Measurements from ENCODE around the gene ITGB6. TPM values are rescaled to one million over a fixed set of nuclear protein-coding genes. Genes with fewer than 3 reads are reported as not detected.
A peak's percentile ranks its signal among the peaks of the same experiment; 100 is the strongest.

The ITGB6 gene
- total RNA-seq, 1 donor = under 0.01 TPM

DNA sequence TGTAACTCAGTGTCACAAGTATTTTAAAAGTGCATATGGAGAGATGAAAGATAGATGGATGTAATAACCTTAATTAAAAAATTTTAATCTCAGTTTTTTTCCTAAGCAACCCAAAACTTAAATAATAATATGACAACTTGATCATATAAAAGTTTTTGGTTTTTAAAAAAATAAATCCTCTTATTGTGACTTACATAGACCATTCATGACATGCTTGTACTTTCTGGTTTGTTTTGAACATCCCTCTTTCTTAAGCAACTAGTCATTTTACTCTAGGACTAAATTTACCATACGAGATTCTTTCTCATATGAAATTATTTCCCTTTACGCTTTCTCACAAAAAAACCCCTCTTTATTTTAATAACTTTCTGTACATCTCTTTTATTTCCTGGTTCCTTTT lies 131.2 kb downstream of the ITGB6 start:
- Histone ChIP-seq H3K36me3 (ENCODE audit: insufficient read depth, low read length) (no peaks in the 10 kb centered on the region), H3K79me2 (ENCODE audit: insufficient read depth, low read length) (no peaks in the 10 kb centered on the region), H3K9me3 (ENCODE audit: low read depth, low read length) (peaks cover 2% of the 10 kb centered on the region), H3K27ac (ENCODE audit: low read depth, low read length) (no peak overlapping the region), H4K20me1 (ENCODE audit: insufficient read depth, low read length) (no peaks in the 10 kb centered on the region), H3K4me2 (ENCODE audit: insufficient read depth, low read length) (no peak overlapping the region), H3K4me3 (ENCODE audit: insufficient read depth, low read length) (no peak overlapping the region), H3K4me1 (ENCODE audit: insufficient read depth, low read length) (no peaks in the 10 kb centered on the region), H2AFZ (ENCODE audit: low read length) (no peak overlapping the region), H3K27me3 (ENCODE audit: insufficient read depth, low read length) (no peaks in the 10 kb centered on the region)
- DNase-seq (ENCODE audit: insufficient read length, low spot score, missing footprints) = no peak
- TF ChIP-seq, protein P1, sequence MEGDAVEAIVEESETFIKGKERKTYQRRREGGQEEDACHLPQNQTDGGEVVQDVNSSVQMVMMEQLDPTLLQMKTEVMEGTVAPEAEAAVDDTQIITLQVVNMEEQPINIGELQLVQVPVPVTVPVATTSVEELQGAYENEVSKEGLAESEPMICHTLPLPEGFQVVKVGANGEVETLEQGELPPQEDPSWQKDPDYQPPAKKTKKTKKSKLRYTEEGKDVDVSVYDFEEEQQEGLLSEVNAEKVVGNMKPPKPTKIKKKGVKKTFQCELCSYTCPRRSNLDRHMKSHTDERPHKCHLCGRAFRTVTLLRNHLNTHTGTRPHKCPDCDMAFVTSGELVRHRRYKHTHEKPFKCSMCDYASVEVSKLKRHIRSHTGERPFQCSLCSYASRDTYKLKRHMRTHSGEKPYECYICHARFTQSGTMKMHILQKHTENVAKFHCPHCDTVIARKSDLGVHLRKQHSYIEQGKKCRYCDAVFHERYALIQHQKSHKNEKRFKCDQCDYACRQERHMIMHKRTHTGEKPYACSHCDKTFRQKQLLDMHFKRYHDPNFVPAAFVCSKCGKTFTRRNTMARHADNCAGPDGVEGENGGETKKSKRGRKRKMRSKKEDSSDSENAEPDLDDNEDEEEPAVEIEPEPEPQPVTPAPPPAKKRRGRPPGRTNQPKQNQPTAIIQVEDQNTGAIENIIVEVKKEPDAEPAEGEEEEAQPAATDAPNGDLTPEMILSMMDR (IDR thresholded peaks at IDR 0.05; ENCODE audit: extremely low read depth, low read depth, low read length) = no peak

DNA sequence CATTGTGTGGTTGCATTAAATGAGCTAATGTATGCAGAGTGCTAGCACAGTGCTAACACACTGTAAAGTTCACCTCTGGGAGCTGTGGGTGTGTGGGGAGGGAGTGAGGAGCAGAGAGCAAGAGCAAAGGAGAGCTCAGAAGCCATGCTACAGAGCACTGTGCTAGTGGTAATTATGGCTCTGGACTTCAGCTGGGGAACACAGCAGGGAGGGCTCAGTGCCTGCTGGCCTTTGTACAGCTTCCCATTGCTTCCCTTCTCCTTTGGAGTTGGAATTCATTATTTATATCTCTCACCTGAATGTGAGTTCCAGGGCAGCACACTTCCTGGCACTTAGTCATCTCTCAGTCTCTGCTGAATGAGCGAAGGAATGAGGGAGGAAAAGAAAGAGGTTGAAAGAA lies 135.2 kb downstream of the ITGB6 start:
- H3K79me2 ChIP-seq (ENCODE audit: insufficient read depth, low read length) = peaks cover 19% of the 10 kb centered on the region
- peaks cover 2% of the 10 kb centered on the region for H3K27me3 ChIP-seq (ENCODE audit: insufficient read depth, low read length)
- no peak for DNase-seq (ENCODE audit: insufficient read length, low spot score, missing footprints)
- H4K20me1 ChIP-seq (ENCODE audit: insufficient read depth, low read length) = no peaks in the 10 kb centered on the region
- H3K4me3 ChIP-seq (ENCODE audit: insufficient read depth, low read length) = no peak overlapping the region
- peaks cover 9% of the 10 kb centered on the region for H3K4me1 ChIP-seq (ENCODE audit: insufficient read depth, low read length)
- H3K36me3 ChIP-seq (ENCODE audit: insufficient read depth, low read length) = no peaks in the 10 kb centered on the region
- H2AFZ ChIP-seq (ENCODE audit: low read length) = no peak overlapping the region
- H3K4me2 ChIP-seq (ENCODE audit: insufficient read depth, low read length) = no peak overlapping the region
- H3K9me3 ChIP-seq (ENCODE audit: low read depth, low read length) = peaks cover 2% of the 10 kb centered on the region
- TF ChIP-seq, protein P1 (IDR thresholded peaks at IDR 0.05; ENCODE audit: extremely low read depth, low read depth, low read length) = no peak
- H3K27ac ChIP-seq (ENCODE audit: low read depth, low read length) = no peak overlapping the region

DNA sequence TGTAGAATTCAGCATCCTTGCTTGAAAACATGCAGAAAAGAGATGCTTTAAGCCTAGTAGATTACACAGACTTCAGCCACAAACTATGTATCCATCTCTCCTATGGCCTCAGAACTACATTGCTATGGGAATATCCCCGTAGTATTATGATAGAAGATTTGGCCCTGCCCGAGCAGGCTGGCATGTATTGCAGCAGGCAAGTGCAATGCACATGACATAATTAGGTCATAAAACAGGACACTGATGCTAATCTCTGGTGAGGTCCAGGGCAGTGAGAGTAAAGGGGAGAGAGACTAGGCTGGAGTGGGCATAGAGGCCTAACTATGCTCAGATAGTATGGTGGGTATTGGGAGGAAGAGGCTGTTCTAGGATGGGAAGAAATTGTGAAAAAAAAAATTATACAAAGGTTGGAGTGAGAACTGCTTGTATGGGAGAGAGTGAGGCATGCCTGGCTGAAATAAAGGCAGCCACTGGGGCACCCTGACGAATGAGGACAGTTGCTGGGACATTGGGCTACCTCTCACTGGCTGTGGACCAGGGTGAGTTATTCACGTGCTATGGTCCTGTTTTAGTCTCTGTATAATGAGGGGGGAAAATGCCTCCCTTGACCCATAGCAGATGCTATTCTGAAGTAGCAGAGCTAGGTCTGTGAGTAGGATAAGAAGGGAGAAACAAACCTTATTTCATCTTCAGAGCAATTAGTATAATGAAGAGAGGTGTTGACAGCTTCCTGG lies 136.0 kb downstream of the ITGB6 start:
- TF ChIP-seq, protein P1 (IDR thresholded peaks at IDR 0.05; ENCODE audit: extremely low read depth, low read depth, low read length) = no peak
- no peaks in the 10 kb centered on the region for H4K20me1 ChIP-seq (ENCODE audit: insufficient read depth, low read length)

DNA sequence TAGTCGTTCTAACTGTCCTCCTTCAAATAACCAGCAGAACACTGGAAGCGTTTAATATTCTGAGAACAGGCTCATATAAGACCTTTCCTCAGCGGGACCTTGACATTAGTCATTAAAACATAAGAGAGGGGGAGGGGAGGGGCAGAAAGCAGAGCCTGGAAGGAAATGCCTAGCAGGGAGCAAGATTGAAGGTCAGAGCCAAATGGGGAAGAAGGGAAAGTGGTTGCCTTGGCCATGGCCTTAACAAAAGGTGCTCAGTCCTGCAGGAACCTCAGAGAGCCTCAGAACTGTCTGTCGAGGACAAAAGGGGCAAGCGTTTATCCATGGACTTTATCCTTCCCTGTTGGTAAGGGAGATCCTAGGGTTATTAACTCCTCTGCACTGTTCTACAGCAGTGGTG lies 136.8 kb downstream of the ITGB6 start:
- Histone ChIP-seq H3K4me1 (ENCODE audit: insufficient read depth, low read length) (peaks cover 9% of the 10 kb centered on the region), H3K4me2 (ENCODE audit: insufficient read depth, low read length) (peak overlapping the region; percentile 92), H2AFZ (ENCODE audit: low read length) (no peak overlapping the region), H3K79me2 (ENCODE audit: insufficient read depth, low read length) (peaks cover 25% of the 10 kb centered on the region), H3K36me3 (ENCODE audit: insufficient read depth, low read length) (no peaks in the 10 kb centered on the region), H3K4me3 (ENCODE audit: insufficient read depth, low read length) (peak overlapping the region; percentile 83), H4K20me1 (ENCODE audit: insufficient read depth, low read length) (no peaks in the 10 kb centered on the region), H3K27me3 (ENCODE audit: insufficient read depth, low read length) (peaks cover 2% of the 10 kb centered on the region), H3K27ac (ENCODE audit: low read depth, low read length) (no peak overlapping the region), H3K9me3 (ENCODE audit: low read depth, low read length) (no peaks in the 10 kb centered on the region)
- DNase-seq (ENCODE audit: insufficient read length, low spot score, missing footprints) = no peak
- TF ChIP-seq, protein P1 (IDR thresholded peaks at IDR 0.05; ENCODE audit: extremely low read depth, low read depth, low read length) = no peak

More for the DNA sequence above, 136.0 kb downstream of the ITGB6 start:
- Histone ChIP-seq H3K27me3 (ENCODE audit: insufficient read depth, low read length) (peaks cover 2% of the 10 kb centered on the region), H3K4me3 (ENCODE audit: insufficient read depth, low read length) (no peak overlapping the region), H3K79me2 (ENCODE audit: insufficient read depth, low read length) (peaks cover 23% of the 10 kb centered on the region), H2AFZ (ENCODE audit: low read length) (no peak overlapping the region), H3K4me2 (ENCODE audit: insufficient read depth, low read length) (no peak overlapping the region), H3K36me3 (ENCODE audit: insufficient read depth, low read length) (no peaks in the 10 kb centered on the region), H3K4me1 (ENCODE audit: insufficient read depth, low read length) (peaks cover 9% of the 10 kb centered on the region), H3K9me3 (ENCODE audit: low read depth, low read length) (peaks cover 2% of the 10 kb centered on the region), H3K27ac (ENCODE audit: low read depth, low read length) (no peak overlapping the region)
- DNase-seq (ENCODE audit: insufficient read length, low spot score, missing footprints) = no peak

All from osteoblast (primary cell).